Measurements from ENCODE around the gene SLC43A2. TPM values are rescaled to one million over a fixed set of nuclear protein-coding genes. Genes with fewer than 3 reads are reported as not detected.

Gene SLC43A2
- total RNA-seq, 2 donors from 2014 or later: 0.52 to 1.6 TPM

DNA sequence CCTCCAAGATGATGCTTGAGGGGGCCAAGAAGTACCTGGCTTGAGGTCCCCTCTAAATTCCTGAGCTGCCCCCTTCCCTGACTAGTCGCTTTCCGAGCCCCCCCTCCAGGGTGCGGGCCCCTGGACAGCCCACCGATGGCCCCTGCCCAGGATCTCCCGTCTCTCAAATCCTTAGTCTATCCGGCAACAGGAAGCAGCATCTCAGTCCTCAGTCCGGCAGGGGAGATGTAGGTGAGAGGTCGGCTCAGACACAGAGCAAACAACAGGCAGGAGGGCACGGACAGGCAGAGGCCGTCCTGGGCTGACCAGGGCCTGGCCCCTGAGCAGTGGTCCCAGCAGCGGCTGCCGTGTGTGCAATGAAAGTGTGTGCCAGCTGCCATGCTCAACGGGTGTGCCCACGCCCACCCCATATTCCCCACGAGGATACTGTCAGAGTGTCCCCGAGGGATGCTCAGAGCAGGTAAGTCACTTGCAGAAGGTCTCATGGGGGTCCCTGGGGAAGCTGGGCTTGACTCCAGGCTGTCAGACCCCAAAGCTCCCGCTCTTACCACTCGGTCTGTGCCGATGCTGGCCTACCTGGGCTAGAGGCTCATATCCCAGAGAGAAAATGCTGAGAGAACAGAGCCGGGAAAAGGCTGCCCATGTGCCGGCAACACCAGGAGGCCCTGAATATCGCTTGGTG is 7.2 kb downstream of the SLC43A2 start:
- H3K36me3 Mint-ChIP-seq (ENCODE audit: low read depth): no peaks in the 10 kb centered on the region
- ATAC-seq (replicated peaks): no peak
- peaks cover 1% of the 10 kb centered on the region for H3K27me3 Mint-ChIP-seq
- H3K9me3 Mint-ChIP-seq: no peaks in the 10 kb centered on the region
- H3K27ac Mint-ChIP-seq: no peak overlapping the region
- H3K4me3 Mint-ChIP-seq: no peak overlapping the region
- no peaks in the 10 kb centered on the region for H3K4me1 Mint-ChIP-seq

DNA sequence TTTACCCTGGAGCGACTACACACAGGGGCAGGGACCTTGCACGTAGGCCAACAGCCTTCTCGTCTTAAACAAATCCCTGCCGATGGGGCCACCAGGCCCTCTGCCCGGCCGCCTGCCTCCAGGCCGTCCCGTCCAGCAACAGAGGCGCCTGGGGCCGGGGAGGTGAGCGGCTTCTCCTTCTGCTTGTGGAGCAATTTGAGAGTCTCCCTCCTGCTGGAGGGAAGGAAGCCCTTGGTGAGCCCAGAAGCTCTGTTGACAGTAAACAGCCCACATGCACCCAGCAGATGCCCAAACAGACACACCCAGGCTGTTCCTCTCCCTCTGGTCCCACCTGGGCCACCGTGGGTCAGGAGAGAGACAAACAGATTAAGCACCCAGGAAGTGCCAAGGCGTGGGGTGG is 8.1 kb downstream of the SLC43A2 start:
- Mint-ChIP-seq H3K27me3 (no peaks in the 10 kb centered on the region), H3K4me3 (no peak overlapping the region), H3K4me1 (no peaks in the 10 kb centered on the region), H3K36me3 (ENCODE audit: low read depth) (no peaks in the 10 kb centered on the region), H3K27ac (no peak overlapping the region), H3K9me3 (no peaks in the 10 kb centered on the region)
- no peak for ATAC-seq (replicated peaks)

- Mint-ChIP-seq H3K27me3 (no peaks in the 10 kb centered on the region), H3K9me3 (no peaks in the 10 kb centered on the region), H3K27ac (no peak overlapping the region), H3K4me1 (no peaks in the 10 kb centered on the region), H3K4me3 (no peak overlapping the region), H3K36me3 (ENCODE audit: low read depth) (no peaks in the 10 kb centered on the region)
- ATAC-seq (replicated peaks): peak; percentile 42
Measured at GRCh38 chr17:1617620-1618174, 10.9 kb downstream of the SLC43A2 start.

- H3K4me1 Mint-ChIP-seq: no peaks in the 10 kb centered on the region
- H3K9me3 Mint-ChIP-seq: no peaks in the 10 kb centered on the region
- no peaks in the 10 kb centered on the region for H3K27me3 Mint-ChIP-seq
- H3K4me3 Mint-ChIP-seq: no peak overlapping the region
- no peak overlapping the region for H3K27ac Mint-ChIP-seq
- no peaks in the 10 kb centered on the region for H3K36me3 Mint-ChIP-seq (ENCODE audit: low read depth)
- no peak for ATAC-seq (replicated peaks)
Measured at GRCh38 chr17:1616101-1616500, 12.5 kb downstream of the SLC43A2 start.

GRCh38 chr17:1612400-1612799 is 16.2 kb downstream of the SLC43A2 start:
- Mint-ChIP-seq H3K36me3 (ENCODE audit: low read depth) (no peaks in the 10 kb centered on the region), H3K4me3 (no peak overlapping the region), H3K27me3 (no peaks in the 10 kb centered on the region), H3K4me1 (no peaks in the 10 kb centered on the region), H3K9me3 (no peaks in the 10 kb centered on the region), H3K27ac (no peak overlapping the region)
- no peak for ATAC-seq (replicated peaks)

- Mint-ChIP-seq H3K9me3 (no peaks in the 10 kb centered on the region), H3K4me1 (no peaks in the 10 kb centered on the region), H3K27ac (no peak overlapping the region), H3K4me3 (no peak overlapping the region), H3K27me3 (no peaks in the 10 kb centered on the region), H3K36me3 (ENCODE audit: low read depth) (no peaks in the 10 kb centered on the region)
- no peak for ATAC-seq (replicated peaks)
Measured at GRCh38 chr17:1611715-1612114, 16.9 kb downstream of the SLC43A2 start.

DNA sequence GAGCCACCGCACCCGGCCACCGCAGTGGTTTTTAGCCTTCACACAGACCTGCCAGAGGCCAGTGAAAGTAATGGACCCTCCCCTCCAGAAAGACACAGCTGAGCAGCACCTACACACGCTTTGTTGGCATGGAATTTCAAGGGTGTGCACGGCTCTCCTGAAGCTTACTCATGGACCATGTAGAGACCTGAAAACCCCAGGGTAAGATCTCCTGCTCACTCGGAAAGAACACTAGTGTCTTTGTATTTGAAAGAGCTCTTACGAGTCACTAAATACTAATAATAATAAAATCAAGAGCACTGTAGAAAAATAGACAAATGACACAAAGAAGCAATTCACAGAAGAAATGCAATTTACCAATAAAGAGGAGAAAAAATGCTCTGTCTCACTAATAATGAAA is 20.0 kb downstream of the SLC43A2 start:
- H3K27me3 Mint-ChIP-seq: no peaks in the 10 kb centered on the region
- H3K4me1 Mint-ChIP-seq: no peaks in the 10 kb centered on the region
- ATAC-seq (replicated peaks): no peak
- H3K4me3 Mint-ChIP-seq: peak overlapping the region; percentile 62
- peak overlapping the region; percentile 88 for H3K27ac Mint-ChIP-seq
- H3K9me3 Mint-ChIP-seq: no peaks in the 10 kb centered on the region
- H3K36me3 Mint-ChIP-seq (ENCODE audit: low read depth): no peaks in the 10 kb centered on the region

DNA sequence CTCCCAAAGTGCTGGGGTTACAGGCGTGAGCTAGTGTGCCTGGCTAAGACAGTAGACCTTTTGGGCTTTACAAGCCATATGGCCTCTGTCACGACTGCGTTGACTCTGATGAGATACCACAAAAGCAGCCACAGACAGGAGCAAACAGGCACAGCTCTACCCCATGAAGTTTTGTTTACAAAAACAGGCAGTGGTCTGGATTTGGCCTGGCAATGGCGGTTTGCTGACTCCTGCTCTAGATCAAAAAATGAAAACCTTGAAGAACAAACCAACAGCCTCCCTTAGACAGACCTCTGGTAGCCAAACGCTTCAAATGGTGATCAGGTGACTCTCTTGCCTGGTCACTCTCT is 20.7 kb downstream of the SLC43A2 start:
- Mint-ChIP-seq H3K4me1 (no peaks in the 10 kb centered on the region), H3K27me3 (no peaks in the 10 kb centered on the region), H3K27ac (peak overlapping the region; percentile 88), H3K36me3 (ENCODE audit: low read depth) (no peaks in the 10 kb centered on the region), H3K4me3 (peak overlapping the region; percentile 62), H3K9me3 (no peaks in the 10 kb centered on the region)
- ATAC-seq (replicated peaks): peak; percentile 11

- ATAC-seq (replicated peaks): peak; percentile 46
- Mint-ChIP-seq H3K9me3 (no peaks in the 10 kb centered on the region), H3K4me3 (peak overlapping the region; percentile 62), H3K27ac (peak overlapping the region; percentile 88), H3K27me3 (no peaks in the 10 kb centered on the region), H3K4me1 (no peaks in the 10 kb centered on the region), H3K36me3 (ENCODE audit: low read depth) (no peaks in the 10 kb centered on the region)
Measured at GRCh38 chr17:1606352-1606985, 22.2 kb downstream of the SLC43A2 start.

GRCh38 chr17:1605681-1606351 is 22.8 kb downstream of the SLC43A2 start:
- no peaks in the 10 kb centered on the region for H3K9me3 Mint-ChIP-seq
- H3K4me3 Mint-ChIP-seq: peak overlapping the region; percentile 62
- no peaks in the 10 kb centered on the region for H3K36me3 Mint-ChIP-seq (ENCODE audit: low read depth)
- peak overlapping the region; percentile 43 for H3K27ac Mint-ChIP-seq
- no peaks in the 10 kb centered on the region for H3K4me1 Mint-ChIP-seq
- no peaks in the 10 kb centered on the region for H3K27me3 Mint-ChIP-seq
- no peak for ATAC-seq (replicated peaks)

GRCh38 chr17:1604831-1605528 is 23.7 kb downstream of the SLC43A2 start:
- H3K27me3 Mint-ChIP-seq: no peaks in the 10 kb centered on the region
- no peak for ATAC-seq (replicated peaks)
- no peak overlapping the region for H3K4me3 Mint-ChIP-seq
- H3K4me1 Mint-ChIP-seq: no peaks in the 10 kb centered on the region
- H3K36me3 Mint-ChIP-seq (ENCODE audit: low read depth): no peaks in the 10 kb centered on the region
- H3K9me3 Mint-ChIP-seq: no peaks in the 10 kb centered on the region
- H3K27ac Mint-ChIP-seq: no peak overlapping the region

DNA sequence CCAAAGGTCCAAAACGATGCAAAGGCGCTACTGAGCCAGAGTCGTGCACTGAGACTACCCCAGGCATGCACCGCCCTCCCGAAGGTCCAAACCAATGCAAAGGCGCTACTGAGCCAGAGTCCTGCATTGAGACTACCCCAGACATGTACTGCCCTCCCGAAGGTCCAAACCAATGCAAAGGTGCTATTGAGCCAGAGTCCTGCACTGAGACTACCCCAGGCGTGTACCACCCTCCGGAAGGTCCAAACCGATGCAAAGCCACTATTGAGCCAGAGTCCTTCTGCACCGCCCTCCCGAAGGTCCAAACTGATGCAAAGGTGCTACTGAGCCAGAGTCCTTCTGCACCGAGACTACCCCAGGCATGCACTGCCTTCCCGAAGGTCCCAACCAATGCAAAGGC is 27.1 kb downstream of the SLC43A2 start:
- Mint-ChIP-seq H3K27ac (no peak overlapping the region), H3K36me3 (ENCODE audit: low read depth) (no peaks in the 10 kb centered on the region)
- ATAC-seq (replicated peaks): no peak

GRCh38 chr17:1598399-1599095 is 30.1 kb downstream of the SLC43A2 start:
- no peaks in the 10 kb centered on the region for H3K36me3 Mint-ChIP-seq (ENCODE audit: low read depth)
- no peak for ATAC-seq (replicated peaks)

More for the DNA sequence above, 27.1 kb downstream of the SLC43A2 start:
- no peaks in the 10 kb centered on the region for H3K27me3 Mint-ChIP-seq
- no peak overlapping the region for H3K4me3 Mint-ChIP-seq
- H3K9me3 Mint-ChIP-seq: no peaks in the 10 kb centered on the region
- no peaks in the 10 kb centered on the region for H3K4me1 Mint-ChIP-seq

DNA sequence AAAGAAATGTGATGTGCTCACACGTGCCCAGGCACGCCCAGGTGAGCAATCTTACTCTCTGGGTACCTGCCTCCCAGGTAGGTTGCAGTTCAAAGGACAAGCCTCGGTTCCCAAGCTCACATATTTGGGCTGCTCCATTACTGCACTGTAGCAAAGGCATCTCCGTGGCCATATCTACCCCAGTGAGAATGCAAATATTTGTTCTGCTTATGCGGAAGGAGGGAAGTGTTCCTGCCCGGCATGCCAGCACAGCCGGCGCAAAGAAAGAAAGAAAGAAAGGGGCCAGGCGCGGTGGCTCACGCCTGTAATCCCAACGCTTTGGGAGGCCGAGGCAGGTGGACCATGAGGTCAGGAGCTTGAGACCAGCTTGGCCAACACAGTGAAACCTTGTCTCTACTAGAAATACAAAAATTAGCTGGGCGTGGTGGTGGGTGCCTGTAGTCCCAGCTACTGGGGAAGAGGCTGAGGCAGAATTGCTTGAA is 30.7 kb downstream of the SLC43A2 start:
- Mint-ChIP-seq H3K36me3 (ENCODE audit: low read depth) (no peaks in the 10 kb centered on the region), H3K27me3 (no peaks in the 10 kb centered on the region), H3K4me3 (no peak overlapping the region), H3K27ac (no peak overlapping the region), H3K4me1 (no peaks in the 10 kb centered on the region), H3K9me3 (no peaks in the 10 kb centered on the region)
- no peak for ATAC-seq (replicated peaks)

More at GRCh38 chr17:1598399-1599095, 30.1 kb downstream of the SLC43A2 start:
- no peak overlapping the region for H3K4me3 Mint-ChIP-seq
- H3K27ac Mint-ChIP-seq: no peak overlapping the region
- no peaks in the 10 kb centered on the region for H3K4me1 Mint-ChIP-seq
- no peaks in the 10 kb centered on the region for H3K27me3 Mint-ChIP-seq
- H3K9me3 Mint-ChIP-seq: no peaks in the 10 kb centered on the region

All from activated T-helper 17 cell treated with anti-CD3 and anti-CD28 coated beads, Interleukin-2, amount 50 U/mL, for 72 hours (primary cell).